ENCODE data around the gene CD248. TPM values are rescaled to one million over a fixed set of nuclear protein-coding genes. Genes with fewer than 3 reads are reported as not detected.

The CD248 gene
- total RNA-seq, 1 donor: 107 TPM

GRCh38 chr11:66346476-66347424 lies 29.9 kb upstream of the CD248 start:
- no peak for TF ChIP-seq CTCF (IDR thresholded peaks at IDR 0.05; ENCODE audit: extremely low read depth, low read depth, low read length)
- DNase-seq (ENCODE audit: insufficient read length, low spot score, missing footprints): peak; percentile 38
- Histone ChIP-seq H3K36me3 (ENCODE audit: insufficient read depth, low read length) (peaks cover 10% of the 10 kb centered on the region), H3K4me3 (ENCODE audit: insufficient read depth, low read length) (peak overlapping the region; percentile 90), H3K79me2 (ENCODE audit: insufficient read depth, low read length) (peaks cover 36% of the 10 kb centered on the region), H3K27me3 (ENCODE audit: insufficient read depth, low read length) (no peaks in the 10 kb centered on the region), H3K27ac (ENCODE audit: low read depth, low read length) (peak overlapping the region; percentile 61), H4K20me1 (ENCODE audit: insufficient read depth, low read length) (peaks cover 6% of the 10 kb centered on the region), H2AFZ (ENCODE audit: low read length) (peak overlapping the region; percentile 95), H3K9me3 (ENCODE audit: low read depth, low read length) (no peaks in the 10 kb centered on the region), H3K4me1 (ENCODE audit: insufficient read depth, low read length) (peaks cover 30% of the 10 kb centered on the region), H3K4me2 (ENCODE audit: insufficient read depth, low read length) (peak overlapping the region; percentile 90)

DNA sequence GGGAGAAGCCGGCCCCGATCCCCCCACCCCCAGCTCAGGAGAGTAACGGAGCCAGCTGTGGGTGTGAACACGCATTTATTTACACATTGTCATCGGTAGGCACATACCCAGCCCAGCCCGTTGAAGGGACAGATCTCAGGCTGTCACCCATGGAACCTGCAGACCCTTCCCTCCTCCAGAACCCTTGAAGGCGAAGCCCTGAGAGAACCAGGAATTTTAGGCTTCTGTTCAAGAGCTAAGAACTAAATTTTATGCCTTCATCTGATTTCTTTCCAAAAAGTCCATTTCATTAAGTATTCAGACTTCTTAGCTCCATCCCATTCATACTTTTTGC lies 28.4 kb upstream of the CD248 start:
- Histone ChIP-seq H3K4me1 (ENCODE audit: insufficient read depth, low read length) (peaks cover 30% of the 10 kb centered on the region), H3K27ac (ENCODE audit: low read depth, low read length) (peak overlapping the region; percentile 84), H3K79me2 (ENCODE audit: insufficient read depth, low read length) (peaks cover 40% of the 10 kb centered on the region), H3K4me2 (ENCODE audit: insufficient read depth, low read length) (peak overlapping the region; percentile 90), H2AFZ (ENCODE audit: low read length) (peak overlapping the region; percentile 75), H4K20me1 (ENCODE audit: insufficient read depth, low read length) (peaks cover 7% of the 10 kb centered on the region), H3K9me3 (ENCODE audit: low read depth, low read length) (no peaks in the 10 kb centered on the region), H3K4me3 (ENCODE audit: insufficient read depth, low read length) (peak overlapping the region; percentile 95), H3K36me3 (ENCODE audit: insufficient read depth, low read length) (peaks cover 24% of the 10 kb centered on the region), H3K27me3 (ENCODE audit: insufficient read depth, low read length) (no peaks in the 10 kb centered on the region)
- DNase-seq (ENCODE audit: insufficient read length, low spot score, missing footprints): no peak
- TF ChIP-seq CTCF (IDR thresholded peaks at IDR 0.05; ENCODE audit: extremely low read depth, low read depth, low read length): no peak

GRCh38 chr11:66344550-66345315 lies 27.9 kb upstream of the CD248 start, which contains the start of gene BRMS1:
BRMS1 (minus strand) TSS chr11:66345104; CDS start chr11:66342234, 2,870 bp downstream.
- H3K4me1 ChIP-seq (ENCODE audit: insufficient read depth, low read length): peaks cover 30% of the 10 kb centered on the region
- peak within 1 kb of the TSS; percentile 89 for H2AFZ ChIP-seq (ENCODE audit: low read length)
- TF ChIP-seq CTCF (IDR thresholded peaks at IDR 0.05; ENCODE audit: extremely low read depth, low read depth, low read length): no peak
- peaks cover 29% of the 10 kb centered on the region for H3K36me3 ChIP-seq (ENCODE audit: insufficient read depth, low read length)
- no peaks in the 10 kb centered on the region for H3K27me3 ChIP-seq (ENCODE audit: insufficient read depth, low read length)
- DNase-seq (ENCODE audit: insufficient read length, low spot score, missing footprints): peak; percentile 99
- H3K9me3 ChIP-seq (ENCODE audit: low read depth, low read length): no peaks in the 10 kb centered on the region
- H3K4me2 ChIP-seq (ENCODE audit: insufficient read depth, low read length): peak within 1 kb of the TSS; percentile 90
- H4K20me1 ChIP-seq (ENCODE audit: insufficient read depth, low read length): peaks cover 7% of the 10 kb centered on the region
- peaks cover 40% of the 10 kb centered on the region for H3K79me2 ChIP-seq (ENCODE audit: insufficient read depth, low read length)
- peak within 1 kb of the TSS; percentile 84 for H3K27ac ChIP-seq (ENCODE audit: low read depth, low read length)
- H3K4me3 ChIP-seq (ENCODE audit: insufficient read depth, low read length): peak within 1 kb of the TSS; percentile 95
